Measurements from ENCODE around the gene KRTAP4-2.

KRTAP4-2 gene

DNA sequence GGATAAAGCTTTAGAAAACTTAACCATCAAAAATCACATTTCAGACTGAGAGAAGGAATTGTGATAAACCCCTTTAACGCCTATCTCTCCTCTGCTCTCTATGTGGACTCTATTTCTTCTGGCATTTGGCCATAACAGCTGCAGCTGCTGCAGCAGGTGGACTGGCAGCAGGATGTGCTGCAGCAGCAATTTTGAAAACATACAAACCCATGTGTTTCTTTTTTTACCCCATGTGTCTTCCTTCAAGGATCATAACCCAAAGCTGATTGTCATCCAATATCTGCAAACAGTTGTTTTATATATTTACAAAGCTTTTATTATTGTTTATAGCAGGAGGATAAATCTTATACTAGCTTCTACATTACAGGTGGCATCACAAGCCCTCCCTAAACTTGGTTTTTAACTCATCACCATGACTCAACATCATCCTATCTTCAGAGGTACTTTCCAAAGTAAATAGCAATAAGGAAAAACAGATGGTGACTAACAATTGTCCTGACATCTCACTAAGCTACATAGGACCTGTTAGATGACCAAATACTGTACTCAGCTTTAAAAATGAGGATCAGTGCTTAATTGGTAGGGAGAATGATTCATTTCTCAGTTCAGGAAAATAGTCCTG, 33.9 kb upstream of the KRTAP4-2 start:
- ATAC-seq, result no peak

GRCh38 chr17:41199421-41200078, 21.5 kb upstream of the KRTAP4-2 start:
- no peak for ATAC-seq
- TF ChIP-seq, protein P1, sequence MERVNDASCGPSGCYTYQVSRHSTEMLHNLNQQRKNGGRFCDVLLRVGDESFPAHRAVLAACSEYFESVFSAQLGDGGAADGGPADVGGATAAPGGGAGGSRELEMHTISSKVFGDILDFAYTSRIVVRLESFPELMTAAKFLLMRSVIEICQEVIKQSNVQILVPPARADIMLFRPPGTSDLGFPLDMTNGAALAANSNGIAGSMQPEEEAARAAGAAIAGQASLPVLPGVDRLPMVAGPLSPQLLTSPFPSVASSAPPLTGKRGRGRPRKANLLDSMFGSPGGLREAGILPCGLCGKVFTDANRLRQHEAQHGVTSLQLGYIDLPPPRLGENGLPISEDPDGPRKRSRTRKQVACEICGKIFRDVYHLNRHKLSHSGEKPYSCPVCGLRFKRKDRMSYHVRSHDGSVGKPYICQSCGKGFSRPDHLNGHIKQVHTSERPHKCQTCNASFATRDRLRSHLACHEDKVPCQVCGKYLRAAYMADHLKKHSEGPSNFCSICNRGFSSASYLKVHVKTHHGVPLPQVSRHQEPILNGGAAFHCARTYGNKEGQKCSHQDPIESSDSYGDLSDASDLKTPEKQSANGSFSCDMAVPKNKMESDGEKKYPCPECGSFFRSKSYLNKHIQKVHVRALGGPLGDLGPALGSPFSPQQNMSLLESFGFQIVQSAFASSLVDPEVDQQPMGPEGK (CRISPR knock-in tag; IDR thresholded peaks at IDR 0.05; ENCODE audit: borderline replicate concordance), result no peak
- no peak for TF ChIP-seq ZFP30 (CRISPR knock-in tag; IDR thresholded peaks at IDR 0.05)
- no peak for TF ChIP-seq TOX (CRISPR knock-in tag; IDR thresholded peaks at IDR 0.05; ENCODE audit: borderline replicate concordance)
- TF ChIP-seq ZC3H10 (CRISPR knock-in tag; IDR thresholded peaks at IDR 0.05), result no peak
- TF ChIP-seq ZNF8 (CRISPR knock-in tag; IDR thresholded peaks at IDR 0.05), result no peak
- no peak for TF ChIP-seq TCF4 (CRISPR knock-in tag; IDR thresholded peaks at IDR 0.05; ENCODE audit: borderline replicate concordance)
- no peak for TF ChIP-seq CREB5 (CRISPR knock-in tag; IDR thresholded peaks at IDR 0.05; ENCODE audit: low read depth)
- TF ChIP-seq BACH2 (CRISPR knock-in tag; IDR thresholded peaks at IDR 0.05; ENCODE audit: borderline replicate concordance), result no peak
- TF ChIP-seq RARB (CRISPR knock-in tag; IDR thresholded peaks at IDR 0.05), result no peak
- no peak for TF ChIP-seq POU6F1 (CRISPR knock-in tag; IDR thresholded peaks at IDR 0.05; ENCODE audit: borderline replicate concordance, low read depth)
- TF ChIP-seq ARNTL (CRISPR knock-in tag; IDR thresholded peaks at IDR 0.05; ENCODE audit: borderline replicate concordance, low read depth), result no peak
- no peak for TF ChIP-seq ZNF565 (CRISPR knock-in tag; conservative IDR thresholded peaks at IDR 0.05; ENCODE audit: low read depth)
- TF ChIP-seq PPARA (CRISPR knock-in tag; IDR thresholded peaks at IDR 0.05; ENCODE audit: borderline replicate concordance), result no peak
- TF ChIP-seq CSDC2 (CRISPR knock-in tag; IDR thresholded peaks at IDR 0.05), result no peak
- TF ChIP-seq ESRRG (CRISPR knock-in tag; IDR thresholded peaks at IDR 0.05), result no peak
- TF ChIP-seq ISL1 (CRISPR knock-in tag; IDR thresholded peaks at IDR 0.05), result no peak
- no peak for TF ChIP-seq GLIS3 (CRISPR knock-in tag; IDR thresholded peaks at IDR 0.05)
- TF ChIP-seq OSR1 (CRISPR knock-in tag; IDR thresholded peaks at IDR 0.05), result no peak
- no peak for TF ChIP-seq ZFP3 (CRISPR knock-in tag; IDR thresholded peaks at IDR 0.05)

More for the DNA sequence above, 33.9 kb upstream of the KRTAP4-2 start:
- no peak for TF ChIP-seq ZNF8 (CRISPR knock-in tag; IDR thresholded peaks at IDR 0.05)
- no peak for TF ChIP-seq TCF4 (CRISPR knock-in tag; IDR thresholded peaks at IDR 0.05; ENCODE audit: borderline replicate concordance)
- no peak for TF ChIP-seq RARB (CRISPR knock-in tag; IDR thresholded peaks at IDR 0.05)
- no peak for TF ChIP-seq TSHZ2 (CRISPR knock-in tag; IDR thresholded peaks at IDR 0.05)
- TF ChIP-seq CSRNP3 (CRISPR knock-in tag; IDR thresholded peaks at IDR 0.05), result no peak
- TF ChIP-seq, protein P1 (CRISPR knock-in tag; IDR thresholded peaks at IDR 0.05; ENCODE audit: borderline replicate concordance), result no peak

Data from SK-N-SH treated with all-trans-retinoic acid at 6 μM for 48 hours (cell line).